ENCODE data around the gene PYDC2. TPM values are rescaled to one million over a fixed set of nuclear protein-coding genes. Genes with fewer than 3 reads are reported as not detected.

Gene PYDC2
- total RNA-seq, 4 donors from 2014 or later, result not detected

DNA sequence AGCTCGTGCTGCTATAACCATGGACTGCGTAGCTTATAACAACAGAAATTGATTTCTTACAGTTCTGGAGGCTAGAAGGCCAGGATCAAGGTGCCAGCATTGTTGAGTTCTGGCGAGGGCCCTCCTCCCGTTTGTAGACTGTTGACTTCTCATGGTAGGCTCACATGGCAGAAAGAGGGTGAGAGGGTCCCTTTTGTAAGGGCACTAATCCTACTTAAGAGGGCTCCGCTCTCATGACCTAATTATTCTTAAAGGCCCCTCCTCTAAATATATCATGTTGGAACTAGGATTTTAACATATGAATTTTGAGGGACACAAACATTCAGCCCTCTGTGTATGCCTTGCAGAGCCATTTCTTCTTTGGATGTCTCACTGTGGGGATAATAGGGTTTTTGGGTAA lies 28.8 kb upstream of the PYDC2 start:
- intact Hi-C loops (cut with DNase I; ENCODE audit: low total_unique reads) (loop anchor here (5.0 kb wide), 1 partner anchor 1005 kb away; no protein-coding TSS in a partner anchor), in situ Hi-C loops (cut with MboI; ENCODE audit: low pct_ligation_motif_present in 1 of 4, low pct_unique_long_range_greater_than_20kb in 1 of 4, low sequenced_read_pairs in 3 of 4) (no loop called here)
- DNase-seq, result no peak
- H3K9me3 ChIP-seq, result no peaks in the 10 kb centered on the region
- WGBS, 2 donors (ENCODE audit: low coverage in 1 of 2), result 80 to 92% methylated on average over 3 to 5 of the region's 5 CpGs
- H3K27me3 ChIP-seq, result no peaks in the 10 kb centered on the region
- no peak overlapping the region for H3K27ac ChIP-seq
- H3K4me3 ChIP-seq, result no peak overlapping the region
- no peaks in the 10 kb centered on the region for H3K36me3 ChIP-seq
- TF ChIP-seq EP300 (IDR thresholded peaks at IDR 0.05; ENCODE audit: low read depth), result no peak
- TF ChIP-seq POLR2A (IDR thresholded peaks at IDR 0.05), result no peak
- TF ChIP-seq POLR2AphosphoS5 (IDR thresholded peaks at IDR 0.05), result no peak
- TF ChIP-seq, protein P1, sequence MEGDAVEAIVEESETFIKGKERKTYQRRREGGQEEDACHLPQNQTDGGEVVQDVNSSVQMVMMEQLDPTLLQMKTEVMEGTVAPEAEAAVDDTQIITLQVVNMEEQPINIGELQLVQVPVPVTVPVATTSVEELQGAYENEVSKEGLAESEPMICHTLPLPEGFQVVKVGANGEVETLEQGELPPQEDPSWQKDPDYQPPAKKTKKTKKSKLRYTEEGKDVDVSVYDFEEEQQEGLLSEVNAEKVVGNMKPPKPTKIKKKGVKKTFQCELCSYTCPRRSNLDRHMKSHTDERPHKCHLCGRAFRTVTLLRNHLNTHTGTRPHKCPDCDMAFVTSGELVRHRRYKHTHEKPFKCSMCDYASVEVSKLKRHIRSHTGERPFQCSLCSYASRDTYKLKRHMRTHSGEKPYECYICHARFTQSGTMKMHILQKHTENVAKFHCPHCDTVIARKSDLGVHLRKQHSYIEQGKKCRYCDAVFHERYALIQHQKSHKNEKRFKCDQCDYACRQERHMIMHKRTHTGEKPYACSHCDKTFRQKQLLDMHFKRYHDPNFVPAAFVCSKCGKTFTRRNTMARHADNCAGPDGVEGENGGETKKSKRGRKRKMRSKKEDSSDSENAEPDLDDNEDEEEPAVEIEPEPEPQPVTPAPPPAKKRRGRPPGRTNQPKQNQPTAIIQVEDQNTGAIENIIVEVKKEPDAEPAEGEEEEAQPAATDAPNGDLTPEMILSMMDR (IDR thresholded peaks at IDR 0.05), result no peak
- no peaks in the 10 kb centered on the region for H3K4me1 ChIP-seq

DNA sequence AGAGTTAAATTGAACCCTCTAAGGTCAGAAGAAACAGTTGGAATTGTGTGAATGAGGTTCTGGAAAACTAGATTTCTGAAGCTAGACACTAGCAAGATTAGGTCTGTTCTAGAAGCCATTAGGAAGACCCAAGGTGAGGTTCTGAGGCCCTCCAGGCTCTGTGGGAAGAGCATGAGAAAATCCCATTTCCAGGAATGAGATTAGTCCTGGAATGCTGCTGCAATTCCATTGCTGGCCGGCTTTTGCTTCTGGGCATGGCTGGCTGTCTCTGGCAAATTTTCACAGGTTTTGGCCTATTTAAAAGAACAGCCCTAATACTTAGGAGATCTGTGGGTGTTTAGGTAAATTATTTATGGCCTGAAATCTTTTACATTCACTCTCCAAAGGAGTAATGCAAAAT lies 26.9 kb upstream of the PYDC2 start:
- WGBS, 2 donors (ENCODE audit: low coverage in 1 of 2), result 94% methylated on average over 1 of the region's 1 CpG; no CpG with 5 or more reads in 1 of the 2 donors
- no peak for TF ChIP-seq EP300 (IDR thresholded peaks at IDR 0.05; ENCODE audit: low read depth)
- TF ChIP-seq POLR2A (IDR thresholded peaks at IDR 0.05), result no peak
- TF ChIP-seq POLR2AphosphoS5 (IDR thresholded peaks at IDR 0.05), result no peak
- TF ChIP-seq, protein P1 (IDR thresholded peaks at IDR 0.05), result no peak
- Histone ChIP-seq H3K4me1 (no peaks in the 10 kb centered on the region), H3K9me3 (no peaks in the 10 kb centered on the region), H3K4me3 (no peak overlapping the region), H3K36me3 (no peaks in the 10 kb centered on the region), H3K27ac (no peak overlapping the region), H3K27me3 (no peaks in the 10 kb centered on the region)
- intact Hi-C loops (cut with DNase I; ENCODE audit: low total_unique reads), result loop anchor here (5.0 kb wide), 1 partner anchor 1003 kb away; no protein-coding TSS in a partner anchor
- in situ Hi-C loops (cut with MboI; ENCODE audit: low pct_ligation_motif_present in 1 of 4, low pct_unique_long_range_greater_than_20kb in 1 of 4, low sequenced_read_pairs in 3 of 4), result no loop called here
- no peak for DNase-seq

DNA sequence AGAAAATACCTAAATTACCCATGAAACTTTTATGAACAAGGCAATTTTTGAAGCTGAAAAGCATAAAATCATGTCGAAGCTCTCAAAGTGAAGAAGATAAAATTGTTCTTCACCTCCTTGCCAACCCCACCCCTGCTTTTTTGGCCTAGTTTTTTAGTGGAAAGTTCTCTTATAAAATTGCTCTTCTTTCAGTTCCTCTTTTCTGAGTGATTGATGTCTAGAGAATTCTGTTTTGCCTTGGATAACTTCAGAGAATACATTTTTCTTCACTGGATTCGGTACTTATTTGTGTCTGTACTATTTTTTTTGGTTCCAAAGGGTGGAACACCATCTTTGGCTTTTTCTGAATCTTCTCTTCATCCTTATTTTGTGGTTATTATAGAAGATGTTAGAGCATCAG lies 25.0 kb upstream of the PYDC2 start:
- in situ Hi-C loops (cut with MboI; ENCODE audit: low pct_ligation_motif_present in 1 of 4, low pct_unique_long_range_greater_than_20kb in 1 of 4, low sequenced_read_pairs in 3 of 4) (no loop called here), intact Hi-C loops (cut with DNase I; ENCODE audit: low total_unique reads) (no loop called here)
- no peaks in the 10 kb centered on the region for H3K36me3 ChIP-seq
- no peaks in the 10 kb centered on the region for H3K9me3 ChIP-seq
- no peaks in the 10 kb centered on the region for H3K27me3 ChIP-seq
- no peak overlapping the region for H3K4me3 ChIP-seq
- whole genome bisulfite sequencing, 2 donors (ENCODE audit: low coverage in 1 of 2), result 58 to 65% methylated on average over 2 of the region's 2 CpGs
- H3K4me1 ChIP-seq, result no peaks in the 10 kb centered on the region
- no peak for DNase-seq
- no peak overlapping the region for H3K27ac ChIP-seq
- TF ChIP-seq, protein P1 (IDR thresholded peaks at IDR 0.05), result no peak
- TF ChIP-seq EP300 (IDR thresholded peaks at IDR 0.05; ENCODE audit: low read depth) (no peak), POLR2AphosphoS5 (IDR thresholded peaks at IDR 0.05) (no peak), POLR2A (IDR thresholded peaks at IDR 0.05) (no peak)

DNA sequence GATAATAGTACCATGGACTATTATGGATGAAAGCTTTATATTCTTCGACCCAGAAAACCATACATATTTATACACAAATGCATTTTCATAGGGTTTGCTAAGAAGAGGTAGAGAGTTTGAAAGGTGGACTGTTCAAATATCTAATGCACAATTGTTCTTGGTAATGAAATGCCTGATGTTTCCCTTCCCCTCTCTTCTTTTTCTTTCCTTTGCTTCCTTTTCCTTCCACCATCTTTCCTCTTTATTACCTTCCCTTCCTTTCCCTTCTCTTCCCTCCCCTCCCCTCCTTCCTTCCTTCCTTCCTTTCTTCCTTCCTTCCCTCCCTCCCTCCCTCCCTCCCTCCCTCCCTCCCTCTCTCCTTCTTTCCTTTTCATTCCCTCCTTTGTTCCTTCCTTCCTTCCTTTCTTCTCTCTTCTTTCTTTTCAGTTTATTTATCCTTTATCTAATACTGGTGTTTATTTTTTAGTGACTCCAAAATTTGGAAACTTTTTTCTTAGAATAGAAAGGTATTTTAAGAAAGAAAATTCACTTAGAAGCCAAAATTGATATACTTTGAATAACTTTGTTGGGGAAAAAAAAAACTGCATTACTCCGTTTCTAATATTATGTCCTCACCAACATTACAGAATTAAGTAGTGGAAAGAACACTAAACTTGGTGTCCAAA lies 22.7 kb upstream of the PYDC2 start:
- in situ Hi-C loops (cut with MboI; ENCODE audit: low pct_ligation_motif_present in 1 of 4, low pct_unique_long_range_greater_than_20kb in 1 of 4, low sequenced_read_pairs in 3 of 4) (no loop called here), intact Hi-C loops (cut with DNase I; ENCODE audit: low total_unique reads) (no loop called here)
- Histone ChIP-seq H3K27ac (no peak overlapping the region), H3K4me3 (no peak overlapping the region), H3K36me3 (no peaks in the 10 kb centered on the region), H3K9me3 (no peaks in the 10 kb centered on the region), H3K27me3 (no peaks in the 10 kb centered on the region), H3K4me1 (no peaks in the 10 kb centered on the region)
- DNase-seq, result no peak
- 81 to 86% methylated on average over 2 of the region's 2 CpGs for WGBS, 2 donors (ENCODE audit: low coverage in 1 of 2)
- TF ChIP-seq, protein P1 (IDR thresholded peaks at IDR 0.05), result no peak

All from transverse colon (tissue), 4 donors.